Mesenchymal stem cell (in vitro differentiated cells and primary cell): ENCODE measurements around the gene ZACN.

Experiments used
- DNase-seq: peaks from one replicate; pipeline ENCODE4 v3.0.0-alpha.2; 2013
- H2AFZ ChIP-seq: one replicate; pipeline ENCODE4 v1.6.1; 2013; ENCODE audit warnings: low read depth, mild to moderate bottlenecking, control low read depth, inconsistent platforms, low read length, moderate library complexity
- H2AK5ac ChIP-seq: 2 replicates; pipeline ENCODE4 v1.6.1; 2013; ENCODE audit warnings: low read length, moderate library complexity, mild to moderate bottlenecking, inconsistent platforms; ENCODE audit not compliant: severe bottlenecking
- H2BK120ac ChIP-seq: one replicate; pipeline ENCODE4 v1.6.1; 2013; ENCODE audit warnings: low read depth, mild to moderate bottlenecking, inconsistent platforms, low read length, moderate library complexity
- H2BK12ac ChIP-seq, 2 experiments: one replicate each; pipeline ENCODE4 v1.6.1; 2013; ENCODE audit warnings: inconsistent platforms in 2 of 2, low read length in 2 of 2, mild to moderate bottlenecking in 2 of 2, moderate library complexity in 2 of 2, control low read depth in 1 of 2
- H2BK15ac ChIP-seq: one replicate; pipeline ENCODE4 v1.6.1; 2013; ENCODE audit warnings: mild to moderate bottlenecking, low read depth, inconsistent platforms; ENCODE audit not compliant: poor library complexity, severe bottlenecking
- H2BK5ac ChIP-seq: 2 replicates; pipeline ENCODE4 v1.6.1; 2013; ENCODE audit warnings: low read depth, mild to moderate bottlenecking, low read length, control low read depth, inconsistent platforms; ENCODE audit not compliant: poor library complexity, severe bottlenecking
- H3K14ac ChIP-seq, 2 experiments: one replicate each; pipeline ENCODE4 v1.6.1; 2013; ENCODE audit warnings: inconsistent platforms in 2 of 2, low read length in 2 of 2, control low read depth in 1 of 2, mild to moderate bottlenecking in 1 of 2, moderate library complexity in 1 of 2
- H3K18ac ChIP-seq, 2 experiments: one replicate each; pipeline ENCODE4 v1.6.1; 2013; ENCODE audit warnings: inconsistent platforms in 2 of 2, low read length in 2 of 2, control low read depth in 1 of 2, low read depth in 1 of 2, mild to moderate bottlenecking in 1 of 2
- H3K23ac ChIP-seq, 2 experiments: one replicate each; pipeline ENCODE4 v1.6.1; 2013; ENCODE audit warnings: inconsistent platforms in 2 of 2, low read length in 2 of 2, mild to moderate bottlenecking in 2 of 2, moderate library complexity in 2 of 2, control low read depth in 1 of 2
- H3K27ac ChIP-seq: 2 replicates; pipeline ENCODE4 v1.5.1; 2013; ENCODE audit warnings: mild to moderate bottlenecking, moderate library complexity, low read length, control low read depth, inconsistent platforms; ENCODE audit not compliant: poor library complexity, severe bottlenecking
- H3K27me3 ChIP-seq, 2 experiments: 2 replicates each; pipeline versions ENCODE4 v1.6.1 to v1.7.0; 2013; ENCODE audit warnings: low read length in 2 of 2, mild to moderate bottlenecking in 2 of 2, moderate library complexity in 2 of 2, control low read depth in 1 of 2, inconsistent platforms in 1 of 2; ENCODE audit not compliant: control insufficient read depth in 1 of 2, insufficient read depth in 1 of 2
- H3K36me3 ChIP-seq, 2 experiments: 2 replicates each; pipeline versions ENCODE4 v1.6.1 to v1.7.0; 2013; ENCODE audit warnings: low read length in 2 of 2, control low read depth in 1 of 2, inconsistent platforms in 1 of 2, low read depth in 1 of 2, mild to moderate bottlenecking in 1 of 2; ENCODE audit not compliant: insufficient read depth in 2 of 2, control insufficient read depth in 1 of 2
- H3K4ac ChIP-seq, 2 experiments: one replicate each; pipeline ENCODE4 v1.6.1; 2013; ENCODE audit warnings: inconsistent platforms in 2 of 2, low read length in 2 of 2, mild to moderate bottlenecking in 2 of 2, moderate library complexity in 2 of 2, control low read depth in 1 of 2, low read depth in 1 of 2
- H3K4me1 ChIP-seq: 2 replicates; pipeline ENCODE4 v1.6.1; 2013; ENCODE audit warnings: low read depth, low read length, control low read depth; ENCODE audit not compliant: control insufficient read depth, insufficient read depth
- H3K4me2 ChIP-seq: 2 replicates; pipeline ENCODE4 v1.6.1; 2013; ENCODE audit warnings: low read length, mild to moderate bottlenecking, inconsistent platforms; ENCODE audit not compliant: poor library complexity, severe bottlenecking
- H3K4me3 ChIP-seq, 2 experiments: 2 replicates each; pipeline versions ENCODE4 v1.5.1 to v1.7.0; 2013; ENCODE audit warnings: low read length in 2 of 2, mild to moderate bottlenecking in 2 of 2, control low read depth in 1 of 2, low read depth in 1 of 2; ENCODE audit not compliant: insufficient read depth in 1 of 2
- H3K79me1 ChIP-seq: replicated peaks from 2 replicates; pipeline ENCODE4 v1.6.1; 2013; ENCODE audit warnings: mild to moderate bottlenecking, control low read depth, low read length, inconsistent platforms; ENCODE audit not compliant: poor library complexity, severe bottlenecking
- H3K9ac ChIP-seq: 2 replicates; pipeline ENCODE4 v1.7.0; 2013; ENCODE audit warnings: mild to moderate bottlenecking, low read length, moderate library complexity
- H3K9me3 ChIP-seq: 2 replicates; pipeline ENCODE4 v1.7.0; 2013; ENCODE audit warnings: mild to moderate bottlenecking, low read length; ENCODE audit not compliant: control insufficient read depth
- H4K8ac ChIP-seq: one replicate; pipeline ENCODE4 v1.6.1; 2013; ENCODE audit warnings: inconsistent platforms, mild to moderate bottlenecking, low read length, moderate library complexity
- H4K91ac ChIP-seq: one replicate; pipeline ENCODE4 v1.6.1; 2013; ENCODE audit warnings: mild to moderate bottlenecking, low read length, inconsistent platforms
- WGBS: methylation state at CpG from one replicate; pipeline ENCODE4 v1.1.7; 2013; ENCODE audit warnings: mixed read lengths; 5-methylcytosine and 5-hydroxymethylcytosine counted together

Gene ZACN

GRCh38 chr17:76071531-76072147 is 7.3 kb upstream of the ZACN start:
- DNase-seq: no peak
- Histone ChIP-seq H4K91ac (peak overlapping the region; percentile 74), H3K23ac (peak overlapping the region in 1 of 2 experiments; percentile 63), H3K4me1 (peaks cover 27% of the 10 kb centered on the region), H3K4me3 (peak overlapping the region; percentile 92 to 98), H3K4ac (peak overlapping the region in 1 of 2 experiments; percentile 53), H3K4me2 (peak overlapping the region; percentile 78), H2BK120ac (no peak overlapping the region), H2AK5ac (peak overlapping the region; percentile 83), H3K27ac (peak overlapping the region; percentile 8), H2BK5ac (no peak overlapping the region), H3K9me3 (no peaks in the 10 kb centered on the region), H3K36me3 (peaks cover 15 to 21% of the 10 kb centered on the region in 2 experiments), H3K18ac (peak overlapping the region; percentile 16 to 68), H3K14ac (peak overlapping the region in 1 of 2 experiments; percentile 2), H3K79me1 (peaks cover 7% of the 10 kb centered on the region), H3K9ac (peak overlapping the region; percentile 97), H2BK12ac (no peak overlapping the region), H3K27me3 (peaks cover 28 to 33% of the 10 kb centered on the region in 2 experiments), H4K8ac (peak overlapping the region; percentile 63), H2BK15ac (peak overlapping the region; percentile 9), H2AFZ (peak overlapping the region; percentile 49)
- 31% methylated on average over 15 of the region's 15 CpGs for WGBS

- Histone ChIP-seq H2AFZ (peak within 1 kb of the TSS; percentile 79), H2AK5ac (peak within 1 kb of the TSS; percentile 83), H2BK5ac (no peak within 1 kb of the TSS), H3K4me1 (peaks cover 34% of the 10 kb centered on the region), H3K36me3 (peaks cover 14 to 15% of the 10 kb centered on the region in 2 experiments), H3K27me3 (peaks cover 34 to 40% of the 10 kb centered on the region in 2 experiments), H3K4me2 (peak within 1 kb of the TSS; percentile 78), H2BK15ac (peak within 1 kb of the TSS; percentile 76), H3K9ac (peak within 1 kb of the TSS; percentile 97), H2BK12ac (no peak within 1 kb of the TSS), H2BK120ac (no peak within 1 kb of the TSS), H4K8ac (peak within 1 kb of the TSS; percentile 96), H4K91ac (peak within 1 kb of the TSS; percentile 84), H3K14ac (peak within 1 kb of the TSS in 1 of 2 experiments; percentile 37), H3K9me3 (no peaks in the 10 kb centered on the region), H3K4me3 (peak within 1 kb of the TSS; percentile 92 to 98), H3K23ac (peak within 1 kb of the TSS in 1 of 2 experiments; percentile 63), H3K18ac (peak within 1 kb of the TSS; percentile 50 to 79), H3K27ac (peak within 1 kb of the TSS; percentile 8), H3K79me1 (peaks cover 5% of the 10 kb centered on the region), H3K4ac (peak within 1 kb of the TSS; percentile 59 to 64)
- 1% methylated on average over 54 of the region's 57 CpGs for WGBS
- peak; percentile 94 for DNase-seq
Observed at GRCh38 chr17:76072148-76072858, 6.7 kb upstream of the ZACN start, which contains the start of gene SRP68. Gene SRP68 (minus strand): TSS chr17:76072517. CDS start chr17:76072491, 26 bp downstream.

- Histone ChIP-seq H2BK15ac (no peak within 1 kb of the TSS), H3K4me2 (peak within 1 kb of the TSS; percentile 23), H2AK5ac (no peak within 1 kb of the TSS), H2BK12ac (no peak within 1 kb of the TSS), H3K79me1 (no peaks in the 10 kb centered on the region), H3K4me1 (peaks cover 34% of the 10 kb centered on the region), H4K8ac (no peak within 1 kb of the TSS), H2AFZ (no peak within 1 kb of the TSS), H3K14ac (no peak within 1 kb of the TSS), H3K4me3 (no peak within 1 kb of the TSS), H3K23ac (peak within 1 kb of the TSS in 1 of 2 experiments; percentile 35), H3K18ac (no peak within 1 kb of the TSS), H4K91ac (no peak within 1 kb of the TSS), H3K36me3 (peaks cover 0 to 2% of the 10 kb centered on the region in 2 experiments), H3K27me3 (peaks cover 58 to 63% of the 10 kb centered on the region in 2 experiments), H3K27ac (no peak within 1 kb of the TSS), H3K4ac (no peak within 1 kb of the TSS), H3K9ac (no peak within 1 kb of the TSS), H3K9me3 (no peaks in the 10 kb centered on the region), H2BK120ac (no peak within 1 kb of the TSS), H2BK5ac (no peak within 1 kb of the TSS)
- DNase-seq: no peak
- 5% methylated on average over 71 of the region's 92 CpGs for WGBS
Observed at GRCh38 chr17:76074390-76075363, 4.3 kb upstream of the ZACN start, which contains the start of gene GALR2. Gene GALR2 (plus strand): TSS chr17:76074781. CDS start chr17:76074884, 103 bp downstream.
